Measurements from ENCODE around the gene TRABD2B.

GRCh38 chr1:47794081-47794480 is 203.1 kb downstream of the TRABD2B start:
- TF ChIP-seq, protein P1, sequence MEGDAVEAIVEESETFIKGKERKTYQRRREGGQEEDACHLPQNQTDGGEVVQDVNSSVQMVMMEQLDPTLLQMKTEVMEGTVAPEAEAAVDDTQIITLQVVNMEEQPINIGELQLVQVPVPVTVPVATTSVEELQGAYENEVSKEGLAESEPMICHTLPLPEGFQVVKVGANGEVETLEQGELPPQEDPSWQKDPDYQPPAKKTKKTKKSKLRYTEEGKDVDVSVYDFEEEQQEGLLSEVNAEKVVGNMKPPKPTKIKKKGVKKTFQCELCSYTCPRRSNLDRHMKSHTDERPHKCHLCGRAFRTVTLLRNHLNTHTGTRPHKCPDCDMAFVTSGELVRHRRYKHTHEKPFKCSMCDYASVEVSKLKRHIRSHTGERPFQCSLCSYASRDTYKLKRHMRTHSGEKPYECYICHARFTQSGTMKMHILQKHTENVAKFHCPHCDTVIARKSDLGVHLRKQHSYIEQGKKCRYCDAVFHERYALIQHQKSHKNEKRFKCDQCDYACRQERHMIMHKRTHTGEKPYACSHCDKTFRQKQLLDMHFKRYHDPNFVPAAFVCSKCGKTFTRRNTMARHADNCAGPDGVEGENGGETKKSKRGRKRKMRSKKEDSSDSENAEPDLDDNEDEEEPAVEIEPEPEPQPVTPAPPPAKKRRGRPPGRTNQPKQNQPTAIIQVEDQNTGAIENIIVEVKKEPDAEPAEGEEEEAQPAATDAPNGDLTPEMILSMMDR (IDR thresholded peaks at IDR 0.05), result no peak
- TF ChIP-seq SMC3 (IDR thresholded peaks at IDR 0.05; ENCODE audit: low read depth, low read length) (no peak), TAF1 (IDR thresholded peaks at IDR 0.05; ENCODE audit: borderline replicate concordance, low read depth, low read length) (no peak), EP300 (IDR thresholded peaks at IDR 0.05; ENCODE audit: borderline replicate concordance in 1 of 2, low read depth in 1 of 2, low read length in 1 of 2) (no peak), EZH2phosphoT487 (IDR thresholded peaks at IDR 0.05; ENCODE audit: borderline replicate concordance, low read depth) (no peak), USF1 (IDR thresholded peaks at IDR 0.05; ENCODE audit: borderline replicate concordance, low read depth) (no peak)

Measured in SK-N-SH (cell line).